B cell (primary cell): ENCODE measurements around the gene COASY. TPM values are rescaled to one million over a fixed set of nuclear protein-coding genes. Genes with fewer than 3 reads are reported as not detected.

Experiments used
- ATAC-seq: fragments of 200-7000 bp; cut with Tn5 transposase; one replicate; pipeline ENCODE4 v1.10.0; 2021; ENCODE audit warnings: low read depth, mild to moderate bottlenecking, moderate number of reproducible peaks, moderate library complexity
- CTCF ChIA-PET: fragments of 350-600 bp; sonication (Branson Sonifier 250); formaldehyde crosslinking; loops from one replicate; lab custom pipeline; 2021; ENCODE audit warnings: antibody characterized with exemption, inconsistent platforms; lab: Charles Lee
- POLR2A ChIA-PET: fragments of 350-600 bp; sonication (Branson Sonifier 250); formaldehyde crosslinking; loops from one replicate; lab custom pipeline; 2021; ENCODE audit warnings: antibody characterized with exemption; lab: Charles Lee
- DNase-seq: peaks from one replicate; pipeline ENCODE4 v3.0.0; 2013
- H2AFZ ChIP-seq: 2 replicates; pipeline ENCODE4 v1.6.1; 2012; ENCODE audit warnings: mild to moderate bottlenecking, low read depth, low read length; ENCODE audit not compliant: insufficient read depth, poor library complexity, severe bottlenecking
- H3K27ac ChIP-seq, 2 donors: 1 replicate in 1 of 2; 2 replicates in 1 of 2; pipeline ENCODE4 v1.5.1; 2012 to 2013; ENCODE audit warnings: low read length in 2 of 2, mild to moderate bottlenecking in 2 of 2, moderate library complexity in 1 of 2
- H3K27me3 ChIP-seq, 4 experiments: fragments of 200-600 bp in 1 of 4; sonication (generic) in 1 of 4; replicated peaks in 1 of 4; 1 replicate in 2 of 4; 2 replicates in 2 of 4; pipeline versions ENCODE4 v1.6.1 to v1.7.0; 2013 to 2016; ENCODE audit warnings: low read length in 3 of 4, mild to moderate bottlenecking in 2 of 4, mixed read lengths in 1 of 4, moderate library complexity in 1 of 4; ENCODE audit not compliant: insufficient read depth in 4 of 4, control insufficient read depth in 3 of 4; ENCODE audit errors: control extremely low read depth in 1 of 4
- H3K36me3 ChIP-seq, 2 experiments: replicated peaks in 1 of 2; 1 replicate in 1 of 2; 2 replicates in 1 of 2; pipeline versions ENCODE4 v1.6.1 to v1.7.1; 2013; ENCODE audit warnings: low read length in 1 of 2; ENCODE audit not compliant: insufficient read depth in 2 of 2, control insufficient read depth in 1 of 2; ENCODE audit errors: control extremely low read depth in 1 of 2, extremely low read depth in 1 of 2
- H3K4me1 ChIP-seq, 2 donors: fragments of 200-600 bp in 1 of 2; sonication (generic) in 1 of 2; 1 replicate in 1 of 2; 2 replicates in 1 of 2; pipeline versions ENCODE4 v1.5.1 to v1.6.1; 2013 to 2017; ENCODE audit warnings: low read length in 2 of 2; ENCODE audit not compliant: control insufficient read depth in 2 of 2, insufficient read depth in 2 of 2
- H3K4me2 ChIP-seq: replicated peaks from 2 replicates; pipeline ENCODE3; 2012; ENCODE audit warnings: mild to moderate bottlenecking, low read depth, low read length; ENCODE audit not compliant: poor library complexity, severe bottlenecking
- H3K4me3 ChIP-seq, 5 experiments: fragments of 200-600 bp in 1 of 5; sonication (generic) in 1 of 5; 1 replicate in 3 of 5; 2 replicates in 2 of 5; pipeline versions ENCODE4 v1.5.1 to v1.7.0; 2011 to 2016; ENCODE audit warnings: low read length in 4 of 5, mild to moderate bottlenecking in 4 of 5, low read depth in 2 of 5, control low read depth in 1 of 5, moderate library complexity in 1 of 5; ENCODE audit not compliant: insufficient read depth in 1 of 5; ENCODE audit errors: control extremely low read depth in 1 of 5, extremely low read depth in 1 of 5
- H3K79me2 ChIP-seq: fragments of 200-600 bp; sonication (generic); one replicate; pipeline ENCODE4 v1.6.0; 2016; ENCODE audit warnings: low read length; ENCODE audit not compliant: control insufficient read depth, insufficient read depth
- H3K9ac ChIP-seq: fragments of 200-600 bp; sonication (generic); 2 replicates; pipeline ENCODE4 v1.6.1; 2017; ENCODE audit warnings: mild to moderate bottlenecking, low read length, moderate library complexity
- H3K9me3 ChIP-seq, 3 donors: one replicate each; pipeline versions ENCODE4 v1.6.1 to v1.7.1; 2013; ENCODE audit warnings: low read length in 2 of 3; ENCODE audit not compliant: control insufficient read depth in 2 of 3, insufficient read depth in 1 of 3; ENCODE audit errors: control extremely low read depth in 1 of 3
- H4K20me1 ChIP-seq: 2 replicates; pipeline ENCODE4 v1.6.0; 2012; ENCODE audit warnings: mild to moderate bottlenecking, low read length; ENCODE audit not compliant: insufficient read depth, control insufficient read depth, poor library complexity, severe bottlenecking
- H3K27ac Mint-ChIP-seq: one replicate; pipeline ENCODE4 v1.8.0; 2021; ENCODE audit warnings: mixed read lengths
- H3K27me3 Mint-ChIP-seq: one replicate; pipeline ENCODE4 v1.8.0; 2021; ENCODE audit warnings: mixed read lengths
- H3K4me1 Mint-ChIP-seq: one replicate; pipeline ENCODE4 v1.8.0; 2021; ENCODE audit warnings: mixed read lengths
- H3K4me3 Mint-ChIP-seq: one replicate; pipeline ENCODE4 v1.8.0; 2021; ENCODE audit warnings: mixed read lengths
- H3K9me3 Mint-ChIP-seq: one replicate; pipeline ENCODE4 v1.8.0; 2022; ENCODE audit warnings: mixed read lengths; ENCODE audit not compliant: insufficient read depth
- CTCF ChIP-seq: fragments of 200-600 bp; IDR thresholded peaks from one replicate; pipeline ENCODE4 v1.8.0; 2022; ENCODE audit warnings: antibody characterized with exemption, mild to moderate bottlenecking
- EZH2 ChIP-seq: IDR thresholded peaks from 2 replicates; pipeline ENCODE4 v1.6.1; 2012; ENCODE audit warnings: borderline replicate concordance, low read depth, mild to moderate bottlenecking, moderate library complexity, low read length; ENCODE audit not compliant: insufficient read depth, poor library complexity, severe bottlenecking
- WGBS: methylation state at CpG from one replicate; pipeline ENCODE4 v1.1.5; 2013; ENCODE audit warnings: missing lambda C conversion rate; ENCODE audit not compliant: insufficient coverage; 5-methylcytosine and 5-hydroxymethylcytosine counted together
- intact Hi-C: fragments of 100-400 bp; cut with micrococcal nuclease; formaldehyde crosslinking; loops from one replicate; pipeline ENCODE4 v1.10.0; 2022
- polyA plus RNA-seq: library from polyadenylated mRNA; depleted of rRNA; stranded (reverse); fragments of >200 nt; gene quantifications from 2 replicates; pipeline ENCODE4 v1.2.3, GENCODE V29; 2012
- total RNA-seq, 2 donors: library from RNA; stranded (reverse); fragments of 120-200 nt in 1 of 2; gene quantifications; 1 replicate in 1 of 2; 2 replicates in 1 of 2; pipeline versions ENCODE4 v1.2.3 to v1.2.4, GENCODE V29; 2013 to 2022

Gene COASY
- total and polyA plus RNA-seq, 2 donors (not counting 1 experiment from before 2014, with no cell fraction given) = 76.6 to 82.3 TPM

GRCh38 chr17:42535155-42536047 is 26.5 kb upstream of the COASY start:
- CTCF ChIA-PET = interaction anchor here (0.5 to 2.7 kb wide), 9 partner anchors 8 to 290 kb away, joined by 3 to 16 read pairs (median 3); partner anchors contain the start of gene STAT5A
- peak overlapping the region; percentile 86 to 94 for H3K27ac ChIP-seq
- H3K27me3 ChIP-seq = no peaks in the 10 kb centered on the region
- H2AFZ ChIP-seq = peak overlapping the region; percentile 80
- Mint-ChIP-seq H3K27me3 (no peaks in the 10 kb centered on the region), H3K27ac (peak overlapping the region; percentile 87), H3K9me3 (no peaks in the 10 kb centered on the region), H3K4me1 (peaks cover 46% of the 10 kb centered on the region), H3K4me3 (peak overlapping the region; percentile 83)
- H3K36me3 ChIP-seq = peaks cover 0 to 8% of the 10 kb centered on the region in 2 experiments
- no peaks in the 10 kb centered on the region for H3K9me3 ChIP-seq
- no peak for DNase-seq
- H3K4me2 ChIP-seq = peak overlapping the region; percentile 92
- POLR2A ChIA-PET = interaction anchor here (0.9 to 1.7 kb wide), 5 partner anchors 13 to 147 kb away, joined by 3 to 9 read pairs (median 6); partner anchors contain the start of genes PSMC3IP and STAT3
- intact Hi-C loops = loop anchor here (1.0 to 5.0 kb wide), 7 partner anchors 13 to 635 kb away; partner anchors contain the start of genes MLX, NBR1, PLEKHH3 and PSMC3IP
- H3K9ac ChIP-seq = peak overlapping the region; percentile 75
- H3K4me1 ChIP-seq = peaks cover 31 to 37% of the 10 kb centered on the region in 2 donors
- H3K79me2 ChIP-seq = peaks cover 27% of the 10 kb centered on the region
- TF ChIP-seq EZH2 = no peak
- no peak for TF ChIP-seq CTCF
- H4K20me1 ChIP-seq = peaks cover 19% of the 10 kb centered on the region
- peak overlapping the region; percentile 51 to 82 (median 70) for H3K4me3 ChIP-seq
- WGBS = 52% methylated on average over 21 of the region's 26 CpGs
- ATAC-seq = no peak
